Measurements from ENCODE around the gene PSMB5. TPM values are rescaled to one million over a fixed set of nuclear protein-coding genes. Genes with fewer than 3 reads are reported as not detected.

The PSMB5 gene
- total RNA-seq, 1 donor from 2014 or later: 289 TPM

- H3K27ac Mint-ChIP-seq (ENCODE audit: unreplicated experiment): no peak overlapping the region
- H3K4me1 Mint-ChIP-seq (ENCODE audit: low read depth, unreplicated experiment): no peaks in the 10 kb centered on the region
- H3K36me3 Mint-ChIP-seq (ENCODE audit: unreplicated experiment): no peaks in the 10 kb centered on the region
- no peak for TF ChIP-seq CTCF (IDR thresholded peaks at IDR 0.05; ENCODE audit: partially characterized antibody, unreplicated experiment)
- DNase-seq: no peak
- no peaks in the 10 kb centered on the region for H3K9me3 Mint-ChIP-seq (ENCODE audit: unreplicated experiment)
- no peak overlapping the region for H3K4me3 Mint-ChIP-seq (ENCODE audit: unreplicated experiment)
- H3K27me3 Mint-ChIP-seq (ENCODE audit: unreplicated experiment): peaks cover 2% of the 10 kb centered on the region
Observed at GRCh38 chr14:22985894-22986507, 48.7 kb downstream of the PSMB5 start.

GRCh38 chr14:22984959-22985658 is 49.6 kb downstream of the PSMB5 start:
- no peak for TF ChIP-seq CTCF (IDR thresholded peaks at IDR 0.05; ENCODE audit: partially characterized antibody, unreplicated experiment)
- H3K36me3 Mint-ChIP-seq (ENCODE audit: unreplicated experiment): no peaks in the 10 kb centered on the region
- H3K27me3 Mint-ChIP-seq (ENCODE audit: unreplicated experiment): peaks cover 5% of the 10 kb centered on the region
- H3K9me3 Mint-ChIP-seq (ENCODE audit: unreplicated experiment): peaks cover under 1% of the 10 kb centered on the region
- H3K4me1 Mint-ChIP-seq (ENCODE audit: low read depth, unreplicated experiment): no peaks in the 10 kb centered on the region
- no peak overlapping the region for H3K27ac Mint-ChIP-seq (ENCODE audit: unreplicated experiment)
- no peak overlapping the region for H3K4me3 Mint-ChIP-seq (ENCODE audit: unreplicated experiment)
- DNase-seq: no peak

GRCh38 chr14:22982477-22983245 is 52.0 kb downstream of the PSMB5 start, which contains the start of gene AJUBA:
Gene AJUBA, minus strand, starts transcription at chr14:22982551. Its CDS starts 285 bp downstream, at chr14:22982266.
- Mint-ChIP-seq H3K9me3 (ENCODE audit: unreplicated experiment) (peaks cover 2% of the 10 kb centered on the region), H3K4me1 (ENCODE audit: low read depth, unreplicated experiment) (peaks cover 9% of the 10 kb centered on the region), H3K27ac (ENCODE audit: unreplicated experiment) (no peak within 1 kb of the TSS), H3K36me3 (ENCODE audit: unreplicated experiment) (no peaks in the 10 kb centered on the region), H3K4me3 (ENCODE audit: unreplicated experiment) (no peak within 1 kb of the TSS), H3K27me3 (ENCODE audit: unreplicated experiment) (peaks cover 10% of the 10 kb centered on the region)
- no peak for TF ChIP-seq CTCF (IDR thresholded peaks at IDR 0.05; ENCODE audit: partially characterized antibody, unreplicated experiment)
- DNase-seq: peak; percentile 71

- no peaks in the 10 kb centered on the region for H3K36me3 Mint-ChIP-seq (ENCODE audit: unreplicated experiment)
- peaks cover 2% of the 10 kb centered on the region for H3K9me3 Mint-ChIP-seq (ENCODE audit: unreplicated experiment)
Observed at GRCh38 chr14:22981876-22982476, 52.7 kb downstream of the PSMB5 start.

More at GRCh38 chr14:22981876-22982476, 52.7 kb downstream of the PSMB5 start:
- H3K4me3 Mint-ChIP-seq (ENCODE audit: unreplicated experiment): no peak overlapping the region
- peaks cover 15% of the 10 kb centered on the region for H3K4me1 Mint-ChIP-seq (ENCODE audit: low read depth, unreplicated experiment)
- peak; percentile 42 for DNase-seq
- peaks cover 12% of the 10 kb centered on the region for H3K27me3 Mint-ChIP-seq (ENCODE audit: unreplicated experiment)
- H3K27ac Mint-ChIP-seq (ENCODE audit: unreplicated experiment): no peak overlapping the region
- TF ChIP-seq CTCF (IDR thresholded peaks at IDR 0.05; ENCODE audit: partially characterized antibody, unreplicated experiment): no peak
